Measurements from ENCODE around the gene PHACTR2.

GRCh38 chr6:143718472-143718871 lies 40.7 kb downstream of the PHACTR2 start:
- TF ChIP-seq POLR2A (IDR thresholded peaks at IDR 0.05), result no peak
- TF ChIP-seq, protein P1, sequence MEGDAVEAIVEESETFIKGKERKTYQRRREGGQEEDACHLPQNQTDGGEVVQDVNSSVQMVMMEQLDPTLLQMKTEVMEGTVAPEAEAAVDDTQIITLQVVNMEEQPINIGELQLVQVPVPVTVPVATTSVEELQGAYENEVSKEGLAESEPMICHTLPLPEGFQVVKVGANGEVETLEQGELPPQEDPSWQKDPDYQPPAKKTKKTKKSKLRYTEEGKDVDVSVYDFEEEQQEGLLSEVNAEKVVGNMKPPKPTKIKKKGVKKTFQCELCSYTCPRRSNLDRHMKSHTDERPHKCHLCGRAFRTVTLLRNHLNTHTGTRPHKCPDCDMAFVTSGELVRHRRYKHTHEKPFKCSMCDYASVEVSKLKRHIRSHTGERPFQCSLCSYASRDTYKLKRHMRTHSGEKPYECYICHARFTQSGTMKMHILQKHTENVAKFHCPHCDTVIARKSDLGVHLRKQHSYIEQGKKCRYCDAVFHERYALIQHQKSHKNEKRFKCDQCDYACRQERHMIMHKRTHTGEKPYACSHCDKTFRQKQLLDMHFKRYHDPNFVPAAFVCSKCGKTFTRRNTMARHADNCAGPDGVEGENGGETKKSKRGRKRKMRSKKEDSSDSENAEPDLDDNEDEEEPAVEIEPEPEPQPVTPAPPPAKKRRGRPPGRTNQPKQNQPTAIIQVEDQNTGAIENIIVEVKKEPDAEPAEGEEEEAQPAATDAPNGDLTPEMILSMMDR (IDR thresholded peaks at IDR 0.05), result no peak

Data from upper lobe of left lung (tissue), 4 donors.